Caki2 (cell line): ENCODE results near the gene KLHL5. TPM values are rescaled to one million over a fixed set of nuclear protein-coding genes. Genes with fewer than 3 reads are reported as not detected.

Experiments used
- DNase-seq: peaks from one replicate; pipeline ENCODE4 v3.0.0-alpha.2; 2015; ENCODE audit warnings: low read depth
- in situ Hi-C: cut with HindIII; loops from 2 replicates; pipeline ENCODE4 v1.10.0; 2016; ENCODE audit warnings: low sequenced_read_pairs, low pct_unique_long_range_greater_than_20kb, mixed read lengths
- total RNA-seq: library from RNA; depleted of rRNA; stranded (reverse); fragments of >200 nt; shearing (Covaris generic); gene quantifications from 2 replicates; pipeline ENCODE4 v1.2.3, GENCODE V29; 2014; ENCODE audit warnings: low replicate concordance

The KLHL5 gene
- total RNA-seq, 1 experiment from 2014 or later = 73.7 TPM

GRCh38 chr4:39042366-39042765 lies 19.7 kb upstream of the KLHL5 start:
- in situ Hi-C loops = no loop called here
- DNase-seq = no peak

- DNase-seq = peak; percentile 87
- in situ Hi-C loops = no loop called here
These were observed 18.8 kb upstream of the KLHL5 start for GRCh38 chr4:39043058-39043860.

GRCh38 chr4:39043861-39044363 lies 18.1 kb upstream of the KLHL5 start:
- in situ Hi-C loops = no loop called here
- no peak for DNase-seq

GRCh38 chr4:39044364-39044955 lies 17.6 kb upstream of the KLHL5 start:
- DNase-seq = peak; percentile 88
- in situ Hi-C loops = no loop called here

DNA sequence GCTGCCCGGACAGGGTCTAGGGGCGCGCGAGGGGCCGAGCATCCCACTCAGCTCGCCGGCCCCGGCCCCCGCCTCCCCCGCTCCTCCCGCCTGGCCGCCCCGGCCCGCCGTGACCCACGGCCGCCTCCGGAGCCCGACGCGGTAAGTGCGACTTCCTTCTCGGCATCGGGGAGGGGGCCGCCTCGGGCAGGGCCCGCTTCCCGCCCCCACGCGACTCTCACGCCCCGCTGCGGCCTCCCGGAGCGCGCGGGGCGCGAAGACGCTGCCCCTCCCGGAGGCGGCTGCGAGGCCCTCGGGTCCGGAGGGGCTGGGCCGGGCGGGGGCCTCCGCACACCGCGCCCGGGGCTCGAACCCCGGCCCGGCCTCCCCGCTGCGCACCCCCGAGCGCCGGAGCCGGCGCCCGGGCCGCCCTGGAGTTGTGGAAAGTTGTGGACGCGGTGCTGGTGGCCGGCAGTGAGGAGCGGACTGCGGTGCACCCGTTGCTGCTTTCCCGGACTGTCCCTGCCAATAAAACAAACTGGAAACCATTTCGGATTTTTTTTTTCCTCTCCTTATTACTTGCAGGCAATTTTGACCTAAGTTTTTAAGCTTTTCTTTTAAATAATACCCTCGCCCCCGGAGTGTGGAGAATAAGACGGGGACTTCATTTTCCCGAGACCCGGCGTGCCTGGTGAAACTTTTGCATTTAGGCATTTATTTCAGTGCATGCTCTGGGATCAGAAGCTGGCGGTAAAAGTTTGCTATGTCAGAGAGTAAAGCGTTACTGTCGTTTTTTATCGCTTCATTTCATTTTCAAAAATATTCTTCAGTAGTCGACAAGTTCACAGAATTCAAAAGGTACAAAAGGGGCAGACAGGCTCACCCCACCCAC lies 16.8 kb upstream of the KLHL5 start:
- in situ Hi-C loops = no loop called here
- peak; percentile 50 for DNase-seq

GRCh38 chr4:39045827-39046221 lies 16.2 kb upstream of the KLHL5 start:
- in situ Hi-C loops = no loop called here
- DNase-seq = peak; percentile 62

DNA sequence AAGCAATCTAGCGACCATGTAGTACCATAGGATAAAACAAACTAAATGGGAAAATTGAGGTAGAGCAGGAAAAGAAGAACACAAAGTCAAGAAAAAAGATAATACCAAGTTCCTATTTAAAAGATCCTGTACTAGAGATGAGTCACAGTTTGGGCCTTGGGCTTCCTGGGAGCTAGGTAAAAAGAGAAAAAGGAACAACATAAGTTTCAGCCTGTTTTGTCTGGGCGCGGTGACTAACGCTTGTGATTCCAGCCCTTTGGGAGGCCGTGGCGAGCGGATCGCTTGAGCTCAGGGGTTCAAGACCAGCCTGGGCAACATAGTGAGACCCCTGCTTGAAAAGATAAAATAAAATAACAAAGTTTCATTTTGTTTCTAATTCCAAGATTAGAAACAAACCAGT lies 15.8 kb upstream of the KLHL5 start:
- peak; percentile 62 for DNase-seq
- in situ Hi-C loops = no loop called here

GRCh38 chr4:39047681-39048080 lies 14.4 kb upstream of the KLHL5 start:
- no peak for DNase-seq

GRCh38 chr4:39048311-39048710 lies 13.7 kb upstream of the KLHL5 start:
- in situ Hi-C loops = no loop called here
- no peak for DNase-seq

More at GRCh38 chr4:39047681-39048080, 14.4 kb upstream of the KLHL5 start:
- in situ Hi-C loops = no loop called here

DNA sequence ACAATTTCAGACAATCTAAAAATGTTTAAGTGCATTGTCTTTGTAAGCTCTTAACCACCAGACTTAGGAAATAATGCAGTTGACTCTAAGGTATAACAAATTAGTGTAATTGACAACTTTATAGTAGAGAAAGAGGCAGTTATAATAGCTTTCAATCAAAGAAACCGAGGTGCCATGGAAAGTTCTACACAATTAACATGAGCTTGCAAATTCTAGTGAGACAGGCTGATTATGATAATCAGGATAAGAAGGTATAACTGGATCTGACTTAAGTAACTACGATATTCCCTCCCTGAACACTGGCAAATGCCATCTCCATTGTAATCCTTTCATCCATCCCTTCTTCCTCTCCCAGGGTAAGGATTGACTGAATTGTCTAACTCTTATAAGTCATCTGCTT lies 11.4 kb upstream of the KLHL5 start:
- in situ Hi-C loops = no loop called here
- no peak for DNase-seq

DNA sequence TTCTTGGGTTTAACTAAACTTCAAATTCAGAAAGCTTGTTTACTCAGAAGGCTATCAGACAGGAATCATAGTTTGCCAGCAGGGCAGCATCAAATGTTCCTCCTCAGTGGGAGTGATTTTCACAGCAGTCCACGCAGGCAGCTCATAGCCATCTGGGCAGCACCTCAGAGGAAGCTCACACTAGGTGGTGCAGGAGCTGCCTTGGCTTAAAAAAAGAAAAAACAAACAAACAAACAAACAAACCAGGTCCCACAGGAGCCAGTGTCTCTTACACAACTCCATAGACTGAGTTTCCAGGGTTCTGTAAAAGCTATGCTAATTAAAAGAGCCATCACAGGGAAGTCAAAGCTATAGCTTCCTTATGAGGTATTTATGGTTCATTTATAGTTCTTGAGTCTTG lies 10.5 kb upstream of the KLHL5 start:
- in situ Hi-C loops = no loop called here

DNA sequence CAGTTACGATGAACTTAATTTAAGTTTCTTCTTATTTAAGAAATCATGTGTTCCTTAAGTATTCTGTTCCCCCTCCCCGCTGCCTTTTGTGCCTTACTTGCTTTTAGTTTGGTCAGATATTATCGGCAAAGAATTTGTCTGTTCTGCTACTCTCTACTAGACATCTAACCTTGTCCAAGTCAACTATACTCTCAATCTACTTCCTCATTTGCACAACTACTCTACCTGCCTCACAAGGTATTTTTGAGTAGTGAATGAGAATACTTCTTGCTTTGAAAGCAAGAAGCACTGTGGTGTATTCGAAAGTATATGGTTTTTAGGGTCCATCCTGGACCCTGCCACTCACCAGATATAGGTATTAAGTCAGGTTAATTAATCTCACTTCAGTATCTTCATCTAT lies 8.0 kb upstream of the KLHL5 start:
- no peak for DNase-seq
- in situ Hi-C loops = no loop called here

More for the DNA sequence above, 10.5 kb upstream of the KLHL5 start:
- no peak for DNase-seq

DNA sequence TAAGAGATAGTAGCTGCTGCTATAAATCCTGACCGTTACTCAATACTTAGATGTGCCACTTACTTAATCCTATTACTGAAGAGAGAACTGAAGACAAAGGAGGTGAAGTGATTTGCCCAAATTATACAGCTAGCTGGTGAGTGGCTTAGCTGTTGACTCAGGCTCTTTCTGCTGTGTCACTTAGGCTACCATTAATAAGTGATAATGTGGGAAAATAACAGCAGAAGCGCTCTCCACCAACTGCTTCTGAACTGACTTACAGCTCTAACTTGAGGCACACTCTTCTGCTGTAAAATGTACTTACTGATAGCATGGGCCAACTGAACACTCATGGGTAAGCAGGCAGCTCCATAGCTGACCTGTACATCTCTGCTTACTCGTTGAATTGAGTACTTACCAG lies 7.5 kb upstream of the KLHL5 start:
- peak; percentile 65 for DNase-seq
- in situ Hi-C loops = no loop called here

- in situ Hi-C loops = no loop called here
- DNase-seq = no peak
These were observed 6.0 kb upstream of the KLHL5 start for GRCh38 chr4:39056023-39056422.

DNA sequence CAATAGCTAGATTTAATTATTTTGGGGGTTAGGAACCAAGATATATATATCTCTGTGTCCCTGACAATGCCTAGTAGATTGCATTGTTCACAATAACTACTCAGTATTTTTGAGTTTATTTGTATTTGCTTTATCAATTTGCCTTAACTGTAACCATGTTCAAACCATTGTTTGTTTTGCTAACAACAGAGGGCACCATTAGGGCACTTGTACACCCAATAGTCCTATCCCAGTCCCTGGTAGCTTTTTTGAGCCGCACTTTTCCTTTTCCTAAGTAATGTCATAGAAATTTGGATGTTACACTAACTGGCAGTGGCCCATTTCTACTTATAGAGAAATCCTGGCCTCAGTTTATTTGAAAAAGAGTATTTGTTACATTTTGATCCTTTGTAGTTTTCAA lies 575 bp upstream of the KLHL5 start:
- in situ Hi-C loops = no loop called here
- DNase-seq = no peak

DNA sequence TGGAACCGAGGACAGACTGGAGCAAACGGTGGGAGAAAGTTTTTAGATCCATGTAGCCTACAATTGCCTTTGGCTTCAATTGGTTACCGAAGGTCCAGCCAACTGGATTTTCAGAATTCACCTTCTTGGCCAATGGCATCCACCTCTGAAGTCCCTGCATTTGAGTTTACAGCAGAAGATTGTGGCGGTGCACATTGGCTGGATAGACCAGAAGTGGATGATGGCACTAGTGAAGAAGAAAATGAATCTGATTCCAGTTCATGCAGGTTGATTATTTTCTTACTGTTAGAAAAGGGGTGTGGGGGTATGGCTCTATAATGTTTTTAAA lies 702 bp downstream of the KLHL5 start:
- no peak for DNase-seq
- in situ Hi-C loops = no loop called here

DNA sequence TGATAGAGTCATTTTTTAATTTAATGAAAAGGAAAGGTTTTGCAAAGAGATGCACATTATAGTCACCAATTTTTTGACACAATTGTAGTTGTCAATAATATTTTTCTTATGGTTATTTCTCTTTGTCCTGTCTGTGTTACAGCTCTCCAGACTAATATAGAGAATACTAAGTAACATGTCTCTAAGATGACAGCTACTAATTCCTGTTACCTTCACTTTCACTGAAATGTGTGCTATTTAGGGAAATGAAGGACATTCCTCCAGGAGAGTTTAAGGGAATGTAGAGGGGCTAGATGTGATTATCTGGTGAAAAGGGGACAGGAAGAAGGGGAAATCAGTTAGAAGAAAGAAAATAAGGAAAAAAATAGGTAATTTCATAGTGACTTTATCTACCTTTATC lies 1.4 kb downstream of the KLHL5 start:
- in situ Hi-C loops = no loop called here
- DNase-seq = no peak

DNA sequence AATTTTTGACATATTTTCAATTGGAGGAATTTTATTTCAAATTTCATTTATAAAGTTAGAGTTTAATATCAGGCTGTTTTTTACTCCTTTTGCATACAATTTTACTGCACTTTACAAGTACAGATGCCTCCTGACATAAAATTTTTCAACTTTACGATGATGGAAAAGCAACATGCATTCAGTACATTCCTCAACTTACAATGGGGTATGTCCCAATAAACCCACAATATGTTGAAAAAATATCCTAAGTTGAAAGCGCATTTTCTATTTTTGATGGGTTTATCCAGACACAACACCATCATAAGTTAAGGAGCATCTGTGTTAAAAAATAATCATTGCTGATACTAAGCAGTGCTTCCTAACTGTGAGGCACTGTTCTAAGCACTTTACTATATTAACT lies 4.3 kb downstream of the KLHL5 start:
- no peak for DNase-seq
- in situ Hi-C loops = no loop called here

DNA sequence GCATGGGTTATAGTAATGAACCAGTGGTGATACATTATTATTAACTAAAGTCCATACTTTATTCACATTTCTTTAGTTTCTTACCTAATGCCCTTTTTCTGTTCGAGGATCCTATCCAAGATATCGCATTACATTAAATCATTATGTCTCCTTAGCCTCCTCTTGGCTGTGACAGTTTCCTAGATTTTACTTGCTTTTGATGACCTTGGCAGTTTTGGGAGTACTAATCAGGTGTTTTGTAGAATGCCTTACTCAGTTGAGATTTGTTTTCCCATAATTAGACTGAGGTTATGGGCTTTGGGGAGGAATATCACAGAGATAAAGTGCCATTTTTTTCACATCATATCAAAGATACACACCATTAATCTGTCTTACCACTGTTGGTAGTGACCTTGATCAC lies 5.0 kb downstream of the KLHL5 start:
- in situ Hi-C loops = no loop called here
- no peak for DNase-seq
